H1 (cell line): Measurements from ENCODE around the gene TENT4A. TPM values are rescaled to one million over a fixed set of nuclear protein-coding genes. Genes with fewer than 3 reads are reported as not detected.

Source experiments
- ASH2L ChIP-seq: fragments of 200-600, 300-600 bp; sonication (generic); IDR thresholded peaks from one replicate; pipeline ENCODE4 v1.7.1; 2017; ENCODE audit warnings: low read length
- CHD7 ChIP-seq: fragments of 300-600 bp; sonication (generic); IDR thresholded peaks from 2 replicates; pipeline ENCODE4 v1.7.1; 2012; ENCODE audit warnings: low read length, moderate library complexity, mild to moderate bottlenecking, inconsistent platforms; ENCODE audit not compliant: insufficient replicate concordance
- EZH2 ChIP-seq: fragments of 200-600 bp; sonication (generic); IDR thresholded peaks from 2 replicates; pipeline ENCODE4 v1.7.1; 2012; ENCODE audit warnings: low read depth, mild to moderate bottlenecking, moderate library complexity, low read length, inconsistent platforms; ENCODE audit not compliant: severe bottlenecking
- SIRT6 ChIP-seq: IDR thresholded peaks from one replicate; pipeline ENCODE4 v1.7.1; 2012; ENCODE audit warnings: low read length, inconsistent platforms
- TAF7 ChIP-seq: optimal IDR thresholded peaks from 2 replicates; pipeline ENCODE3; 2011; ENCODE audit warnings: low read depth, mild to moderate bottlenecking, inconsistent platforms, low read length, moderate library complexity, borderline replicate concordance
- TBP ChIP-seq: IDR thresholded peaks from 2 replicates; pipeline ENCODE4 v1.6.1; 2011; ENCODE audit warnings: low read depth, low read length, improper control_type of control experiment
- YY1 ChIP-seq: IDR thresholded peaks from 2 replicates; pipeline ENCODE4 v1.6.1; 2011; ENCODE audit warnings: low read depth, mild to moderate bottlenecking, low read length
- polyA plus RNA-seq, 7 experiments: library from polyadenylated mRNA; depleted of rRNA in 3 of 7; stranded (reverse) in 5 of 7; unstranded in 2 of 7; fragments of >200 nt in 5 of 7; fragments of 200-250 nt in 2 of 7; gene quantifications; 1 replicate in 5 of 7; 2 replicates in 1 of 7; 4 replicates in 1 of 7; pipeline versions ENCODE4 v1.2.1 to v1.2.3, GENCODE V29; 2011 to 2013; ENCODE audit warnings: missing spikeins in 2 of 7, mixed read lengths in 2 of 7
- total RNA-seq: library from RNA; stranded (reverse); fragmentation: NEBNext Ultra II Directional; extraction: Animal tissue kit (Norgen Biotek cat#: 25700); gene quantifications from 2 replicates; pipeline ENCODE4 v1.2.1, GENCODE V29; 2021

Gene TENT4A
- total and polyA plus RNA-seq, 2 of the 8 experiments (the other 6 are each of a cell fraction or from before 2014, with no cell fraction given), result 8.9 to 25.1 TPM

- TF ChIP-seq CHD7 (no peak), SIRT6 (no peak), YY1 (no peak), TAF7 (no peak), EZH2 (no peak), ASH2L (no peak), TBP (no peak)
These were observed 16.4 kb downstream of the TENT4A start (continued) for GRCh38 chr5:6729386-6730310.
